Measurements from ENCODE around the gene KLK4.

- TF ChIP-seq CTCF (conservative IDR thresholded peaks at IDR 0.05; ENCODE audit: low read depth, low read length) (no peak), RFX5 (IDR thresholded peaks at IDR 0.05; ENCODE audit: low read depth, low read length) (no peak), RCOR1 (IDR thresholded peaks at IDR 0.05; ENCODE audit: insufficient replicate concordance, low read length) (no peak)
Measured at GRCh38 chr19:50894478-50895356, 16.5 kb downstream of the KLK4 start.

Measured in IMR-90 (cell line).